ENCODE measurements around the gene HNRNPA3. TPM values are rescaled to one million over a fixed set of nuclear protein-coding genes. Genes with fewer than 3 reads are reported as not detected.

The HNRNPA3 gene
- polyA plus RNA-seq, 3 donors = 26.5 to 71.7 (median 43.0) TPM

DNA sequence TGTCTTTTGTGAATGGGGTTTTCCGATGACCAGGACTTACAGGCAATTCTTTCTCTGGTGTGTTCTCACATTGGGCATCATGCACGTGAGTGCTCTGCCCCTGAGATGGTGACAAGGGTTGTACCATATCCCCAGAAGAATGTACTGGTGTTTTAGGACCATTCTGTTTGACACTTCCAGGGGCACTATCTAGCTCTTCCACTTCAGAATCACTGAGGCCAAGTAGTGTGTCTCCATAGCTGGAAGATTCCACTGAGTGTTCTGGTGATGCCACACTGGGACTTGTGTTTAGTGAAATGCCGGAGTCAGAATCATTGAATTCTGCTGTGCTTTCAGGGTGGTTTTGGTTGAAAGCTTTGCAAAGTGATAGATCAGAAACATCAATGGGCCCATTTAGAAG is 18.7 kb downstream of the HNRNPA3 start:
- H4K20me1 ChIP-seq (ENCODE audit: insufficient read depth, low read length) = peaks cover 96% of the 10 kb centered on the region
- Mint-ChIP-seq H3K36me3 (peaks cover 62 to 77% of the 10 kb centered on the region in 2 donors), H3K9me3 (no peaks in the 10 kb centered on the region), H3K4me3 (no peak overlapping the region), H3K27ac (peak overlapping the region in 2 of 7 donors; percentile 16 to 68), H3K27me3 (ENCODE audit: low read depth in 3 of 3) (no peaks in the 10 kb centered on the region), H3K4me1 (peaks cover 22% of the 10 kb centered on the region)
- H3K4me3 ChIP-seq (replicated peaks in 1 of 3; ENCODE audit: low read depth in 2 of 3, low read length in 3 of 3) = no peak overlapping the region
- no peaks in the 10 kb centered on the region for H3K27me3 ChIP-seq (ENCODE audit: control insufficient read depth in 2 of 2, insufficient read depth in 2 of 2, low read length in 2 of 2)
- H3K9ac ChIP-seq (ENCODE audit: insufficient read depth, low read length, poor library complexity, severe bottlenecking) = no peak overlapping the region
- no peak overlapping the region for H3K4me2 ChIP-seq (replicated peaks; ENCODE audit: extremely low read depth, low read length, poor library complexity, severe bottlenecking)
- no peak for DNase-seq
- H3K9me3 ChIP-seq (replicated peaks in 1 of 2; ENCODE audit: control insufficient read depth in 1 of 2, insufficient read depth in 1 of 2, low read length in 2 of 2) = no peaks in the 10 kb centered on the region
- H3K79me2 ChIP-seq (ENCODE audit: insufficient read depth, low read length) = peaks cover 83% of the 10 kb centered on the region
- H3K4me1 ChIP-seq (ENCODE audit: control insufficient read depth in 1 of 2, insufficient read depth in 2 of 2, low read length in 2 of 2) = peaks cover 13 to 15% of the 10 kb centered on the region in 2 donors
- H3K36me3 ChIP-seq (replicated peaks in 1 of 2; ENCODE audit: control insufficient read depth in 1 of 2, insufficient read depth in 2 of 2, low read length in 2 of 2) = peaks cover 49 to 79% of the 10 kb centered on the region in 2 donors
- TF ChIP-seq CTCF (IDR thresholded peaks at IDR 0.05) = no peak
- intact Hi-C loops (cut with micrococcal nuclease) = no loop called here
- 92% methylated on average over 2 of the region's 3 CpGs for WGBS (ENCODE audit: insufficient coverage)
- H3K27ac ChIP-seq (ENCODE audit: low read depth in 1 of 2, low read length in 2 of 2) = peak overlapping the region in 1 of 2 donors; percentile 23
- H2AFZ ChIP-seq (ENCODE audit: insufficient read depth, low read depth, low read length, poor library complexity, severe bottlenecking) = no peak overlapping the region

DNA sequence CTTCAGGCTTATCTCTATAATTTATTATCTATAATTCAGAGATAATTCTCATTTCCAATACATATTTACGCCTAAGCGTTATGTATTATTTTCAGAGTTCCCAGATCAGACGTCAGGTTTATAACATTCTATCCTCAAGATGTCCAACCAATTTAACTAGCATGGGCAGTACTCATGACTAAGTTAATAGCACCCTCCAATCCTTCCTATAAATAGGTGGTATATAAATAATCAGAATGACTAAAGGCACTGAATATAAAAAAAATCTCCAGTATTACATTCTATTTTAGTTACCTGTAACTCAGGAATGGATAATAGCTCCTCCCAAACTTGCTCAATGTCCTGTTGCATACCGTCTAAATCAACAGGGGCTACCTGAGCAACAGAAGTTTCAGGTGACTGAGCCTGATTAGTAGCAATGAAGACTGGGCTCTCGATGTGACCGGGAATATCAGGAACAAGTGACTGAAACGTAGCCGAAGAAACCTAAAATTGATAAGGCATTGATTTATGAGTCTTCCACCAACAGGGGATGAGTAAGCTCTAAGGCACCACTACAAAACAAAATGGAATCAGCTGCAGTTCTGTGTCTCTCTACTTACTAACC is 19.6 kb downstream of the HNRNPA3 start:
- H3K27ac Mint-ChIP-seq = peak overlapping the region in 1 of 7 donors; percentile 61
- peaks cover 85% of the 10 kb centered on the region for H3K79me2 ChIP-seq (ENCODE audit: insufficient read depth, low read length)

More for the DNA sequence above, 19.6 kb downstream of the HNRNPA3 start:
- Histone ChIP-seq H2AFZ (ENCODE audit: insufficient read depth, low read depth, low read length, poor library complexity, severe bottlenecking) (no peak overlapping the region), H3K4me3 (replicated peaks in 1 of 3; ENCODE audit: low read depth in 2 of 3, low read length in 3 of 3) (no peak overlapping the region), H3K9ac (ENCODE audit: insufficient read depth, low read length, poor library complexity, severe bottlenecking) (no peak overlapping the region), H3K4me1 (ENCODE audit: control insufficient read depth in 1 of 2, insufficient read depth in 2 of 2, low read length in 2 of 2) (peaks cover 6% of the 10 kb centered on the region in 2 donors), H3K27ac (ENCODE audit: low read depth in 1 of 2, low read length in 2 of 2) (peak overlapping the region in 1 of 2 donors; percentile 43), H3K9me3 (replicated peaks in 1 of 2; ENCODE audit: control insufficient read depth in 1 of 2, insufficient read depth in 1 of 2, low read length in 2 of 2) (no peaks in the 10 kb centered on the region), H3K4me2 (replicated peaks; ENCODE audit: extremely low read depth, low read length, poor library complexity, severe bottlenecking) (no peak overlapping the region), H3K36me3 (replicated peaks in 1 of 2; ENCODE audit: control insufficient read depth in 1 of 2, insufficient read depth in 2 of 2, low read length in 2 of 2) (peaks cover 49 to 79% of the 10 kb centered on the region in 2 donors), H3K27me3 (ENCODE audit: control insufficient read depth in 2 of 2, insufficient read depth in 2 of 2, low read length in 2 of 2) (no peaks in the 10 kb centered on the region), H4K20me1 (ENCODE audit: insufficient read depth, low read length) (peaks cover 96% of the 10 kb centered on the region)
- no peak for DNase-seq
- Mint-ChIP-seq H3K4me1 (peaks cover 16% of the 10 kb centered on the region), H3K27me3 (ENCODE audit: low read depth in 3 of 3) (no peaks in the 10 kb centered on the region), H3K9me3 (no peaks in the 10 kb centered on the region), H3K36me3 (peaks cover 62 to 72% of the 10 kb centered on the region in 2 donors), H3K4me3 (no peak overlapping the region)
- WGBS (ENCODE audit: insufficient coverage) = 89% methylated on average over 3 of the region's 8 CpGs
- intact Hi-C loops (cut with micrococcal nuclease) = no loop called here
- no peak for TF ChIP-seq CTCF (IDR thresholded peaks at IDR 0.05)
